HG02885 (cell line): ENCODE measurements around the gene CRLF3.
"Not testable (repeated sequence)": the region's sequence is repeated elsewhere in the genome, so short reads cannot be mapped to it uniquely, and the experiment has no call there.

ENCODE experiments used
- ATAC-seq: cut with Tn5 transposase; IDR thresholded peaks from one replicate; pipeline ENCODE4 v1.9.1; 2021; ENCODE audit warnings: mild to moderate bottlenecking; ENCODE audit not compliant: unreplicated experiment, poor library complexity

Gene CRLF3, protein sequence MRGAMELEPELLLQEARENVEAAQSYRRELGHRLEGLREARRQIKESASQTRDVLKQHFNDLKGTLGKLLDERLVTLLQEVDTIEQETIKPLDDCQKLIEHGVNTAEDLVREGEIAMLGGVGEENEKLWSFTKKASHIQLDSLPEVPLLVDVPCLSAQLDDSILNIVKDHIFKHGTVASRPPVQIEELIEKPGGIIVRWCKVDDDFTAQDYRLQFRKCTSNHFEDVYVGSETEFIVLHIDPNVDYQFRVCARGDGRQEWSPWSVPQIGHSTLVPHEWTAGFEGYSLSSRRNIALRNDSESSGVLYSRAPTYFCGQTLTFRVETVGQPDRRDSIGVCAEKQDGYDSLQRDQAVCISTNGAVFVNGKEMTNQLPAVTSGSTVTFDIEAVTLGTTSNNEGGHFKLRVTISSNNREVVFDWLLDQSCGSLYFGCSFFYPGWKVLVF

DNA sequence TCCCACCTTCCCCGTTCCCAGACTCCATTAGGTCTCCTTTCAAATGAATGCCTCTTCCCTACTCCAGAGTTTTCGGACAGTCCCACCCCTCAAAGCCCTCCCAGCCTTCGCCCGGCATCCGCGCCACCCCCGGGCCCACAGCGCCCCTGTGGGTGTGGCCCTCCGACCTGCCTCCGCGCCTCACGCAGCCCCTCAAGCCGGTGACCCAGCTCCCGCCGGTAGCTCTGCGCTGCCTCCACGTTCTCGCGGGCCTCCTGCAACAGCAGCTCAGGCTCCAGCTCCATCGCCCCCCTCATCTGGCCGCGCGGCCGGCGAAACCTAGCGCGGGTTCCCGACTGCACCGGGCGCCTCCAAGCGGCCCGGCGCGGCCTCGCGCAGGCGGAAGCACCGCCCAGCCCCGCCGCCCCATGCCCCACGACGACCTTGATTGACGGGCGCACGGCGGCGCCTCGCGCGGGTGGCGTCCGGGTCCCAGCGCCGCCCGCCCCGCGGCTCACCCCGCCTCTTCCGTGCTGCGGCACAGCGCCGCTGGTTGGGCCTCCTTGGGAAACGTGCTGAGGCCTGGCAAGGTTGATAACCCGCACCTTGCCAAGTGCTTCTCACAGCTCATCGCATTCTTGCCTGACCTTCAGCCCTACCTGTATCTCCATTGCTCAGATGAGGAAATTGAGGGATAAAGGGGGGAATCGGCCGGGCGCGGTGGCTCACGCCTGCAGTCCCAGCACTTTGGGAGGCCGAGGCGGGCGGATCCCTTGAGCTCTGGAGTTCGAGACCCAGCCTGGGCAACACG is at the start of gene CRLF3:
Gene CRLF3, minus strand, starts transcription at position 337 of the 790 bp plus-strand sequence. Its CDS starts 41 bp downstream, at position 296.
- ATAC-seq = peak; percentile 88

DNA sequence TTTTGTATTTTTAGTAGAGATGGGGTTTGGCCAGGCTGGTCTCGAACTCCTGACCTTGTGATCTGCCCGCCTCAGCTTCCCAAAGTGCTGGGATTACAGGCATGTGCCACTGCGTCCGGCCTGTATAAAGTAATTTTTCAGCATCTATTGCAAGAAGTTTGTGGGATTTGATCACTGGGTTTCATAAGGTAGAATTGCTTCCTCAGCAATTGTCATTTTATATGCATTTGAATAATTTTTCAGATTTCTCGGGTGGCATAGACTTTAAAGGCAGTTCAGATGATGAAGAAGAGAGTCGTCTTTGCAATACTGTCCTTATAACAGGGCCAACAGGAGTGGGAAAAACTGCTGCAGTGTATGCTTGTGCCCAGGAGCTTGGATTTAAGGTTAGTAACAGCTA is 44.5 kb upstream of the CRLF3 start:
- ATAC-seq = no peak

DNA sequence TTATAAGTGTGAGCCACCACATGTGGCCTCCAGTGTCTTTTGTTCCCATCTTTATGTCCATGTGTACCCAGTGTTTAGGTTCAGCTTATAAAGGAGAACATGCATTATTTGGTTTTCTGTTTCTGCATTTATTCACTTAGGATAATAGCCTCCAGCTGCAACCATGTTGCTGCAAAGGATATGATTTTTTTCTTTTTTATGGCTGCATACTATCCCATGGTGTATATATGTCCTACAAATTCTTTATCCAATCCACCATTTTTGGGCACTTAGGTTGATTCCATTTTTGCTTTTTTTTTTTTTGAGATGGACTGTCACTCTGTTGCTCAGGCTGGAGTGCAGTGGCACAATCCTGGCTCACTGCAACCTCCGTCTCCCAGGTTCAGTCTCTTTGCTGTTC is 40.1 kb upstream of the CRLF3 start:
- ATAC-seq = no peak

DNA sequence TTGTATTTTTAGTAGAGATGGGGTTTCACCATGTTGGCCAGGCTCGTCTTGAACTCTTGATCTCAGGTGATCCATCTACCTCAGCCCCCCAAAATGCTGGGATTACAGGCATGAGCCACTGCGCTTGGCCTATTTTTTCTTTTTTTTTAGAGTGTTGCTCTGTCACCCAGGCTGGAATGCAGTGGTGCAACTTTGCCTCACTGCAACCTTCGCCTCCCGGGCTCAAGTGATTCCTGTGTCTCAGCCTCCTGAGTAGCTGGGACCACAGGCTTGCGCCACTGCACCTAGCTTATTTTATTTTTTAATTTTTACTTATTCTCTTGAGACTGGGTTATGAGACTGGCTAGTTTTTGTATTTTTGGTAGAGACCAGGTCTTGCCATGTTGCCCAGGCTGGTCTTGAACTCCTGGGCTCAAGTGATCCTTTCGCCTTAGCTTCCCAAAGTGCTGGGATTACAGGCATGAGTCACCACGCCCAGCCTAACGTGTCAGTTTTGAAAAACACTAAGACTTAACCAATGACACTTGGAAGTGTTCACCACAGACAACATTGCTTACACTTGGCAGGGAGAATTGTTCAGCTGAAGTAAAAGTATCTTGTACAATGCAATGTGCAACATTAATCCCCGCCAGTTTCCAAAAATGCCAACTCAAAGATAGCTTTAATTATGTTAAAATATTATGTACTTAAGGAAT is 34.2 kb upstream of the CRLF3 start:
- ATAC-seq = no peak

DNA sequence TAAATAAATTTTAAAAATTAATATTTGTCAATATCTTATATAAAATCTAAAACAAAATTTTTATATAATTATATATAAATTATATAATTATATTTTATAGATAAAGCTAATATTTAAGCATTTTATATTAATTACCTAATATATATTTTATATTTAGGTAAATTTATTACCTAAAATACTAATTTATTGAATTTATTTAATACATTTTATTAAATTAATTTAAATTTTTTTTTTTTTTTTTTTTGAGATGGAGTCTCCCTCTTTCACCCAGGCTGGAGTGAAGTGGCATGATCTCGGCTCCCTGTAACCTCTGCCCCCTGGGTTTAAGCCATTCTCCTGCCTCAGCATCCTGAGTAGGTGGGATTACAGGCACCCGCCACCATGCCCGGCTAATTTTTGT is 29.7 kb upstream of the CRLF3 start:
- no peak for ATAC-seq

- no peak for ATAC-seq
Observed at GRCh38 chr17:30848021-30848420, 23.5 kb upstream of the CRLF3 start.

DNA sequence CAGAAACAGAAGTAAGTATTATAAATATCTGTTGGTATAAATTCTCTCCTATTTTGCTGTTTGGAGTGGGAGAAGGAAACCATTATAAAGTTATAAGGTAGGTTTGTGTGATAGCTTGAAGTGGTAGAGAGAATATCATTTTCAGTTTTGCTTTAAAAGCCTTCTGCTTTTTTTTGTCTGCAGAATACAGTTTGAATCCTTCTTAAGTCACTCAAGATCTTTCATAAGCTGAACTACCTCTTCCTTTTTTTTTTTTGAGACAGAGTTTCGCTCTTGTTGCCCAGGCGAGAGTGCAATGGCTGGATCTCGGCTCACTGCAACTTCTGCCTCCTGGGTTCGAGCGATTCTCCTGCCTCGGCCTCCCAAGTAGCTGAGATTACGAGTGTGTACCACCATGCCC is 16.3 kb upstream of the CRLF3 start:
- no peak for ATAC-seq

GRCh38 chr17:30838202-30838807 is 13.8 kb upstream of the CRLF3 start:
- no peak for ATAC-seq

- ATAC-seq = peak; percentile 11
Observed at GRCh38 chr17:30832438-30833124, 8.1 kb upstream of the CRLF3 start.

- ATAC-seq = peak; percentile 75
Observed at GRCh38 chr17:30831663-30832437, 7.4 kb upstream of the CRLF3 start, which contains the start of gene ATAD5. TSS of gene ATAD5 (plus strand) at chr17:30831966. CDS start at chr17:30832348, 382 bp downstream.

DNA sequence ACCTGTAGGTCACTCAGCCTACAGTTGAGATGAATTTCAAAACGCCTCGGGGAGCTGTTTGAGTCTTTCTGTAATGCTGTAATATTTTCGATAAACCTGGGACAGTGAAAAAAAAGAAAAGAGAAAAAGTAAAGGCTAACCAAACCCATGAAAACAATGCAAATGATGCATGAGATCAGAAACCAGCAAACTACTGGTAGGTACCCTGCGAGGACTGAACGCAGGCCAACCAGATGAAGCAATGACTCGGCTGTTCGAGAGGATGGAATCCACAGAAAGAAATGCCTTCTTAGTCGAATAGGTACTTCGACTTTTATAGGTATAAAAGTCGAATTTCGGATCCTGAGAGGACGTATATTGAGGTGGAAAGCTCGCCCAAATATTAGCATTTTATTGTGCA is 6.8 kb upstream of the CRLF3 start:
- ATAC-seq = no peak

DNA sequence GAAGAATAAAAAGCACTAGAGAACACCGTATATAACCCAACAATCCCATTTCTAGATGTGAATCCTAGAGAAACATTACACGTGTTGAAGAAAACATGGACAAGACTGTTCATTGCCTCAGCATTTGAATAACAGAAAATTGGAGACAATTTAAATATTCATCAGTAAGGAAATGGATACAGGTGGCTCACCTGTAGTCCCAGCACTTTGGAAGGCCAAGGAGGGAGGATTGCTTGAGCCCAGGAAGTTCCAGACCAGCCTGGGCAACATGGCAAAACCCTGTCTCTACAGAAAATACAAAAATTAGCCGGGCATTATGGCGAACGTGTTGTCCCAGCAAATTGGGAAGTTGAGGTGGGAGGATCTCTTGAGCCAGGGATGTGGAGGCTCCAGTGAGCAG is 4.5 kb upstream of the CRLF3 start:
- no peak for ATAC-seq

GRCh38 chr17:30827082-30827481 is 2.6 kb upstream of the CRLF3 start:
- ATAC-seq = no peak

- ATAC-seq = no peak
Observed at GRCh38 chr17:30824002-30824355, 513 bp downstream of the CRLF3 start.

DNA sequence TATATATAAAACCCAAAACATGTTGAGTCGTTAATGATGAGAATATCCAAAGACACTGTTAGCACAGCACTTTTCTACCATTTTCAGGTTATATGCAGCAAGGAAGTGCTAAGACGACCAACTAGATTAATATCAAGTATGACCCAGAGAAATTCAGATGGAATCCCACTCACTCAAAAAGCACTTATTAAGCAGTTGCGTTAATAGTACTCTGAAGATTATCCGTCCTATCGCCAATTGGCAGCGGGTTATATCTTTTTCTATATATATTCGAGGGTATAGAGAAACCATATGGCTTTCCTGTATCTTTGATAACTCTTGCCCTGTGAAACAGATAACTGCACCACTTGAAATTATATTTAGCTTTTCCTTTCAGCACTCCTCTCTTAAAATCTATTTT is 1.1 kb downstream of the CRLF3 start:
- no peak for ATAC-seq

- ATAC-seq = not testable (repeated sequence)
Observed at GRCh38 chr17:30822919-30823318, 1.6 kb downstream of the CRLF3 start.

GRCh38 chr17:30821871-30822723 is 2.4 kb downstream of the CRLF3 start:
- ATAC-seq = no peak

GRCh38 chr17:30819971-30820705 is 4.4 kb downstream of the CRLF3 start:
- ATAC-seq = no peak
